Measurements from ENCODE around the gene PIGU.

The PIGU gene

DNA sequence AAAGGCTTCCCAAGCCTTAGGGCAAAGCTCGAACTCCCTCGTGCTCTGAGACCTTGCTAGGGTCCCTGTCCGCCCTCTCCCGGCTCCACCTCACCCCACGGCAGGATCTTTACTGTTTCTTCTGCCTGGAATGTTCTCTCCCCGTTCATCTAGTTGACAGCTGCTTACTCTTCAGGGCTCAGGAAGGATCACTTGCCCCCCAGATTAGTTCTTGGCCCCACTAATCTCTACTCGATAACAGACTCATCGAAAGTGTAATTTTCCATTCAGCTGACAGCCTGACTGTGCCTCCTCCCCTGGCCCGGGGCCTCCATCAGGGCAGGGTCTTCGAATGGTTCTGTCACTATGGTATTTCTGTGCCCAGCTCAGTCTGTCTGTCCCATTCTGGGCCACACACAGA is 115.2 kb downstream of the PIGU start:
- Histone ChIP-seq H3K27ac (ENCODE audit: extremely low read depth, low read depth, low read length) (no peak overlapping the region), H3K4me1 (ENCODE audit: control insufficient read depth, insufficient read depth, low read length) (no peaks in the 10 kb centered on the region), H3K4me3 (ENCODE audit: low read depth, low read length) (no peak overlapping the region), H3K9me3 (ENCODE audit: control insufficient read depth, insufficient read depth, low read depth, low read length) (no peaks in the 10 kb centered on the region), H3K36me3 (ENCODE audit: control insufficient read depth in 2 of 2, insufficient read depth in 1 of 2, low read length in 2 of 2) (peaks cover 0 to 4% of the 10 kb centered on the region in 2 experiments; a peak in 2 of 3 replicates)
- POLR2A ChIA-PET = no interaction called here
- TF ChIP-seq KLF16 (tag by site-specific recombination; IDR thresholded peaks at IDR 0.05) (no peak), SCRT1 (tag by site-specific recombination; IDR thresholded peaks at IDR 0.05; ENCODE audit: borderline replicate concordance) (no peak), ZNF510 (tag by site-specific recombination; IDR thresholded peaks at IDR 0.05; ENCODE audit: insufficient replicate concordance) (no peak), ZNF626 (tag by site-specific recombination; IDR thresholded peaks at IDR 0.05) (no peak), OVOL3 (tag by site-specific recombination; IDR thresholded peaks at IDR 0.05) (no peak), GLIS2 (tag by site-specific recombination; IDR thresholded peaks at IDR 0.05) (no peak), ZNF155 (tag by site-specific recombination; IDR thresholded peaks at IDR 0.05) (no peak), ZNF555 (tag by site-specific recombination; conservative IDR thresholded peaks at IDR 0.05) (no peak), ZBTB6 (tag by site-specific recombination; IDR thresholded peaks at IDR 0.05) (no peak), ZNF677 (tag by site-specific recombination; IDR thresholded peaks at IDR 0.05) (no peak), ZSCAN30 (tag by site-specific recombination; IDR thresholded peaks at IDR 0.05) (no peak), ZNF561 (tag by site-specific recombination; IDR thresholded peaks at IDR 0.05; ENCODE audit: borderline replicate concordance) (no peak), ZNF600 (tag by site-specific recombination; IDR thresholded peaks at IDR 0.05) (no peak), ZFP69B (tag by site-specific recombination; IDR thresholded peaks at IDR 0.05) (no peak), ZNF324 (tag by site-specific recombination; IDR thresholded peaks at IDR 0.05) (no peak)
- CTCF ChIA-PET = interaction anchor here (0.7 to 1.8 kb wide), 8 partner anchors 8 to 249 kb away, joined by 3 to 6 read pairs (median 4); no protein-coding TSS in a partner anchor

DNA sequence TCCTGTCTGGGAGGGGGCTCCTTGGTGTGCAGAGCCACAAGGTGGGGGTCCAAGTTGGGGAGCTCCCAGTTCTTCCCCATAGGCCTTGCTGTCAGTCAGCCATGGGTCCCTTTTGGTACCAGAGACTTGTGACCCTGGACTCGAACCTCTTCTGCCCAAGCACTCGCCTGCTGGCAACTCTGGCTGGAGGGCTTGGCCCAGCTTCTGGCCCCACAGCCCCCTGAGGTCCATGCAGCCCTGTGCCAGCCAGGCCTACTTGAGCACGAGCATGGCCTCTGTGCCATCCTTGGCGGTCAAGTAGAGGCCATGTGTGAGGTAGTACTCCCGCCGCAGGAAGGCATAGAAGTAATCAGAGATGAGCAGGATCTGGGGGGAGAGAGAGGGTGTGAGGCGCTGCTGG is 116.3 kb downstream of the PIGU start:
- no peaks in the 10 kb centered on the region for H3K4me1 ChIP-seq (ENCODE audit: control insufficient read depth, insufficient read depth, low read length)
- CTCF ChIA-PET = interaction anchor here (0.7 to 1.4 kb wide), 2 partner anchors 137 to 248 kb away, joined by 3 read pairs; no protein-coding TSS in a partner anchor
- no peaks in the 10 kb centered on the region for H3K9me3 ChIP-seq (ENCODE audit: control insufficient read depth, insufficient read depth, low read depth, low read length)
- no peak for TF ChIP-seq ZNF76 (tag by site-specific recombination; IDR thresholded peaks at IDR 0.05; ENCODE audit: borderline replicate concordance, low read depth)
- no peak for TF ChIP-seq ZSCAN16 (tag by site-specific recombination; IDR thresholded peaks at IDR 0.05)
- TF ChIP-seq ZNF416 (tag by site-specific recombination; IDR thresholded peaks at IDR 0.05) = no peak
- no peak for TF ChIP-seq ZNF221 (tag by site-specific recombination; IDR thresholded peaks at IDR 0.05; ENCODE audit: borderline replicate concordance)
- TF ChIP-seq GLI4 (tag by site-specific recombination; IDR thresholded peaks at IDR 0.05) = no peak
- TF ChIP-seq ZNF37A (tag by site-specific recombination; IDR thresholded peaks at IDR 0.05) = no peak
- no peak for TF ChIP-seq ZNF654 (tag by site-specific recombination; IDR thresholded peaks at IDR 0.05; ENCODE audit: low read depth)
- H3K36me3 ChIP-seq (ENCODE audit: control insufficient read depth in 2 of 2, insufficient read depth in 1 of 2, low read length in 2 of 2) = peaks cover 0 to 4% of the 10 kb centered on the region in 2 experiments; a peak in 2 of 3 replicates
- POLR2A ChIA-PET = no interaction called here
- no peak overlapping the region for H3K4me3 ChIP-seq (ENCODE audit: low read depth, low read length)
- H3K27ac ChIP-seq (ENCODE audit: extremely low read depth, low read depth, low read length) = no peak overlapping the region

- ChIA-PET POLR2A (no interaction called here), CTCF (interaction anchor here (0.7 kb wide), 1 partner anchor 137 kb away, joined by 3 read pairs; no protein-coding TSS in a partner anchor)
- H3K36me3 ChIP-seq (ENCODE audit: control insufficient read depth in 2 of 2, insufficient read depth in 1 of 2, low read length in 2 of 2) = peaks cover 0 to 4% of the 10 kb centered on the region in 2 experiments; a peak in 2 of 3 replicates
- no peaks in the 10 kb centered on the region for H3K4me1 ChIP-seq (ENCODE audit: control insufficient read depth, insufficient read depth, low read length)
- no peak overlapping the region for H3K27ac ChIP-seq (ENCODE audit: extremely low read depth, low read depth, low read length)
- H3K9me3 ChIP-seq (ENCODE audit: control insufficient read depth, insufficient read depth, low read depth, low read length) = no peaks in the 10 kb centered on the region
- H3K4me3 ChIP-seq (ENCODE audit: low read depth, low read length) = no peak overlapping the region
- TF ChIP-seq, protein P1, sequence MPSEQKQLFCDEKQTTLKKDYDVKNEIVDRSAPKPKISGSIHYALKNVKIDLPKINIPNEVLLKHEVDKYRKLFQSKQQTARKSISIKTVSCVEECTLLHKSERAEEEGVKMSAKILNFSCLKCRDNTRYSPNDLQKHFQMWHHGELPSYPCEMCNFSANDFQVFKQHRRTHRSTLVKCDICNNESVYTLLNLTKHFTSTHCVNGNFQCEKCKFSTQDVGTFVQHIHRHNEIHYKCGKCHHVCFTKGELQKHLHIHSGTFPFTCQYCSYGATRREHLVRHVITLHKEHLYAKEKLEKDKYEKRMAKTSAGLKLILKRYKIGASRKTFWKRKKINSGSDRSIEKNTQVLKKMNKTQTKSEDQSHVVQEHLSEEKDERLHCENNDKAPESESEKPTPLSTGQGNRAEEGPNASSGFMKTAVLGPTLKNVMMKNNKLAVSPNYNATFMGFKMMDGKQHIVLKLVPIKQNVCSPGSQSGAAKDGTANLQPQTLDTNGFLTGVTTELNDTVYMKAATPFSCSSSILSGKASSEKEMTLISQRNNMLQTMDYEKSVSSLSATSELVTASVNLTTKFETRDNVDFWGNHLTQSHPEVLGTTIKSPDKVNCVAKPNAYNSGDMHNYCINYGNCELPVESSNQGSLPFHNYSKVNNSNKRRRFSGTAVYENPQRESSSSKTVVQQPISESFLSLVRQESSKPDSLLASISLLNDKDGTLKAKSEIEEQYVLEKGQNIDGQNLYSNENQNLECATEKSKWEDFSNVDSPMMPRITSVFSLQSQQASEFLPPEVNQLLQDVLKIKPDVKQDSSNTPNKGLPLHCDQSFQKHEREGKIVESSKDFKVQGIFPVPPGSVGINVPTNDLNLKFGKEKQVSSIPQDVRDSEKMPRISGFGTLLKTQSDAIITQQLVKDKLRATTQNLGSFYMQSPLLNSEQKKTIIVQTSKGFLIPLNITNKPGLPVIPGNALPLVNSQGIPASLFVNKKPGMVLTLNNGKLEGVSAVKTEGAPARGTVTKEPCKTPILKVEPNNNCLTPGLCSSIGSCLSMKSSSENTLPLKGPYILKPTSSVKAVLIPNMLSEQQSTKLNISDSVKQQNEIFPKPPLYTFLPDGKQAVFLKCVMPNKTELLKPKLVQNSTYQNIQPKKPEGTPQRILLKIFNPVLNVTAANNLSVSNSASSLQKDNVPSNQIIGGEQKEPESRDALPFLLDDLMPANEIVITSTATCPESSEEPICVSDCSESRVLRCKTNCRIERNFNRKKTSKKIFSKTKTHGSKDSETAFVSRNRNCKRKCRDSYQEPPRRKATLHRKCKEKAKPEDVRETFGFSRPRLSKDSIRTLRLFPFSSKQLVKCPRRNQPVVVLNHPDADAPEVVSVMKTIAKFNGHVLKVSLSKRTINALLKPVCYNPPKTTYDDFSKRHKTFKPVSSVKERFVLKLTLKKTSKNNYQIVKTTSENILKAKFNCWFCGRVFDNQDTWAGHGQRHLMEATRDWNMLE (tag by site-specific recombination; conservative IDR thresholded peaks at IDR 0.05; ENCODE audit: low read depth) = no peak
- TF ChIP-seq ZNF184 (tag by site-specific recombination; IDR thresholded peaks at IDR 0.05) (no peak), ZNF121 (tag by site-specific recombination; IDR thresholded peaks at IDR 0.05) (no peak), REPIN1 (tag by site-specific recombination; IDR thresholded peaks at IDR 0.05; ENCODE audit: low read depth) (no peak), ZNF23 (tag by site-specific recombination; IDR thresholded peaks at IDR 0.05; ENCODE audit: borderline replicate concordance) (no peak), ZNF10 (tag by site-specific recombination; IDR thresholded peaks at IDR 0.05) (no peak), KLF8 (tag by site-specific recombination; IDR thresholded peaks at IDR 0.05) (no peak), GLI4 (tag by site-specific recombination; IDR thresholded peaks at IDR 0.05) (no peak)
Observed at GRCh38 chr20:34560141-34560523, 116.8 kb downstream of the PIGU start.

All from HEK293 (cell line).